ENCODE data around the gene CCDC54.
A peak's percentile ranks its signal among the peaks of the same experiment; 100 is the strongest.

Gene CCDC54

GRCh38 chr3:107394502-107394901, 17.3 kb downstream of the CCDC54 start:
- no peak for DNase-seq

GRCh38 chr3:107395066-107395465, 17.8 kb downstream of the CCDC54 start:
- DNase-seq = no peak

- no peak for DNase-seq
Observed at GRCh38 chr3:107401301-107401700, 24.1 kb downstream of the CCDC54 start.

GRCh38 chr3:107402214-107402613, 25.0 kb downstream of the CCDC54 start:
- no peak for DNase-seq

GRCh38 chr3:107404727-107405469, 27.7 kb downstream of the CCDC54 start:
- no peak for DNase-seq

GRCh38 chr3:107407355-107407754, 30.1 kb downstream of the CCDC54 start:
- no peak for DNase-seq

- no peak for DNase-seq
Observed at GRCh38 chr3:107408513-107408912, 31.3 kb downstream of the CCDC54 start.

GRCh38 chr3:107409365-107409764, 32.1 kb downstream of the CCDC54 start:
- no peak for DNase-seq

- DNase-seq = no peak
Observed at GRCh38 chr3:107410606-107411005, 33.4 kb downstream of the CCDC54 start.

- no peak for DNase-seq
Observed at GRCh38 chr3:107411056-107411455, 33.8 kb downstream of the CCDC54 start.

- DNase-seq = no peak
Observed at GRCh38 chr3:107411779-107412178, 34.5 kb downstream of the CCDC54 start.

GRCh38 chr3:107412376-107412775, 35.1 kb downstream of the CCDC54 start:
- DNase-seq = no peak

GRCh38 chr3:107413264-107413663, 36.0 kb downstream of the CCDC54 start:
- DNase-seq = no peak

GRCh38 chr3:107414325-107414964, 37.2 kb downstream of the CCDC54 start:
- DNase-seq = no peak

- DNase-seq = no peak
Observed at GRCh38 chr3:107416138-107416537, 38.9 kb downstream of the CCDC54 start.

GRCh38 chr3:107416886-107417285, 39.6 kb downstream of the CCDC54 start:
- no peak for DNase-seq

- DNase-seq = peak; percentile 18
Observed at GRCh38 chr3:107421170-107421792, 44.0 kb downstream of the CCDC54 start.

- no peak for DNase-seq
Observed at GRCh38 chr3:107421881-107422280, 44.6 kb downstream of the CCDC54 start.

GRCh38 chr3:107425033-107425432, 47.8 kb downstream of the CCDC54 start:
- DNase-seq = no peak

- DNase-seq = no peak
Observed at GRCh38 chr3:107426223-107426622, 49.0 kb downstream of the CCDC54 start.
